Measurements from ENCODE around the gene TRIML1.

GRCh38 chr4:188139141-188139540 is at the start of gene TRIML1:
- TF ChIP-seq CTCF (IDR thresholded peaks at IDR 0.05) (no peak), POLR2AphosphoS5 (IDR thresholded peaks at IDR 0.05; ENCODE audit: insufficient read depth in 1 of 2, low read depth in 1 of 2) (no peak), POLR2A (IDR thresholded peaks at IDR 0.05) (no peak)
